Esophagus muscularis mucosa (tissue), 4 donors: ENCODE measurements around the gene TMEM234.

Experiments used
- EP300 ChIP-seq: sonication (generic); formaldehyde crosslinking; IDR thresholded peaks from one replicate; pipeline ENCODE4 v1.6.1; 2017; ENCODE audit warnings: antibody characterized with exemption
- POLR2A ChIP-seq: fragments of 450-650 bp; IDR thresholded peaks from one replicate; pipeline ENCODE4 v1.6.1; 2017; ENCODE audit warnings: antibody characterized with exemption, moderate library complexity, mild to moderate bottlenecking, low read depth
- POLR2AphosphoS5 ChIP-seq, 2 donors: sonication (generic); formaldehyde crosslinking; IDR thresholded peaks; one replicate each; pipeline ENCODE4 v1.6.1; 2017; ENCODE audit warnings: antibody characterized with exemption in 2 of 2
- TF ChIP-seq, protein P1 (sequence below), 3 experiments: fragments of 200-600 bp in 2 of 3; fragments of 450-650 bp in 1 of 3; sonication (generic) in 2 of 3; IDR thresholded peaks; one replicate each; pipeline ENCODE4 v1.5.1; 2017 to 2019; ENCODE audit warnings: antibody characterized with exemption in 3 of 3, mild to moderate bottlenecking in 2 of 3, moderate library complexity in 1 of 3

GRCh38 chr1:32195531-32195930, 26.6 kb downstream of the TMEM234 start:
- TF ChIP-seq, protein P1, sequence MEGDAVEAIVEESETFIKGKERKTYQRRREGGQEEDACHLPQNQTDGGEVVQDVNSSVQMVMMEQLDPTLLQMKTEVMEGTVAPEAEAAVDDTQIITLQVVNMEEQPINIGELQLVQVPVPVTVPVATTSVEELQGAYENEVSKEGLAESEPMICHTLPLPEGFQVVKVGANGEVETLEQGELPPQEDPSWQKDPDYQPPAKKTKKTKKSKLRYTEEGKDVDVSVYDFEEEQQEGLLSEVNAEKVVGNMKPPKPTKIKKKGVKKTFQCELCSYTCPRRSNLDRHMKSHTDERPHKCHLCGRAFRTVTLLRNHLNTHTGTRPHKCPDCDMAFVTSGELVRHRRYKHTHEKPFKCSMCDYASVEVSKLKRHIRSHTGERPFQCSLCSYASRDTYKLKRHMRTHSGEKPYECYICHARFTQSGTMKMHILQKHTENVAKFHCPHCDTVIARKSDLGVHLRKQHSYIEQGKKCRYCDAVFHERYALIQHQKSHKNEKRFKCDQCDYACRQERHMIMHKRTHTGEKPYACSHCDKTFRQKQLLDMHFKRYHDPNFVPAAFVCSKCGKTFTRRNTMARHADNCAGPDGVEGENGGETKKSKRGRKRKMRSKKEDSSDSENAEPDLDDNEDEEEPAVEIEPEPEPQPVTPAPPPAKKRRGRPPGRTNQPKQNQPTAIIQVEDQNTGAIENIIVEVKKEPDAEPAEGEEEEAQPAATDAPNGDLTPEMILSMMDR (IDR thresholded peaks at IDR 0.05): no peak
- TF ChIP-seq POLR2AphosphoS5 (IDR thresholded peaks at IDR 0.05): no peak
- TF ChIP-seq EP300: no peak
- no peak for TF ChIP-seq POLR2A
